Fibroblast of skin of back (primary cell): Measurements from ENCODE around the gene ISYNA1.

Experiments used
- DNase-seq: peaks from one replicate; pipeline ENCODE4 v3.0.0-alpha.2; 2013

The ISYNA1 gene

DNA sequence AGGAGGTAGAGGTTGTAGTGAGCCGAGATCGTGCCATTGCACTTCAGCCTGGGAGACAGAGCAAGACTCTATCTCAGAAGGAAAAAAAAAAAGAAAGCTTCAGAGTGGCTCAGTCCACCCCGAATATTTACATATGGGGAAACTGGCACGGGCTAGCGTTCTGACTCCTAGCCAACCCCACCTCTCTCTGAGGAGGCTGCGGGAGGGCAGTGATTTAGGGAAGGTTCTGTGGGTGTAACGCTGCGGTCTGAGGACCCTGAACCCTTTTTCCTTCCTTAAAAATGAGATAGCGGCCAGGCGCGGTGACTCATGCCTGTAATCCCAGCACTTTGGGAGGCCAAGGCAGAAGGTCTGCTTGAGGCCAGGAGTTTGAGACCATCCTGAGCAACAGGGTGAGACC is 45.5 kb downstream of the ISYNA1 start:
- DNase-seq = no peak

- no peak for DNase-seq
Observed at GRCh38 chr19:18391509-18392075, 46.3 kb downstream of the ISYNA1 start.

GRCh38 chr19:18390065-18390907 is 47.6 kb downstream of the ISYNA1 start:
- no peak for DNase-seq

DNA sequence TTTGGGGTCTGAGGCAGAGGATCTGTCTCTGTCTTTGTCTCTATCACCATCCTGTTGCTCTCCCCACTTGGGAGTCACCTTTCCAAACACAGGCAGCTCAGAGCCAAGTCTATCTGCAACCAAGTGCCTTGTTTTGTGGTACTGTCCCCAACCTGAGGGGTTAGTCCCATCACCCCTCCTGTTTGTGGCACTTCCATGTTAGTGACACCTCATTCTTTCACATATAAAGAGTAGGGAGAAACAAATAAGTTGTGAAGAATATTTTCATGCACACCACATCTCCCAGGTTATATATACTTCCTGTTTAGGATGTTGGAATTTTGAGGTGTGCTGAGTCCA is 48.2 kb downstream of the ISYNA1 start:
- no peak for DNase-seq

DNA sequence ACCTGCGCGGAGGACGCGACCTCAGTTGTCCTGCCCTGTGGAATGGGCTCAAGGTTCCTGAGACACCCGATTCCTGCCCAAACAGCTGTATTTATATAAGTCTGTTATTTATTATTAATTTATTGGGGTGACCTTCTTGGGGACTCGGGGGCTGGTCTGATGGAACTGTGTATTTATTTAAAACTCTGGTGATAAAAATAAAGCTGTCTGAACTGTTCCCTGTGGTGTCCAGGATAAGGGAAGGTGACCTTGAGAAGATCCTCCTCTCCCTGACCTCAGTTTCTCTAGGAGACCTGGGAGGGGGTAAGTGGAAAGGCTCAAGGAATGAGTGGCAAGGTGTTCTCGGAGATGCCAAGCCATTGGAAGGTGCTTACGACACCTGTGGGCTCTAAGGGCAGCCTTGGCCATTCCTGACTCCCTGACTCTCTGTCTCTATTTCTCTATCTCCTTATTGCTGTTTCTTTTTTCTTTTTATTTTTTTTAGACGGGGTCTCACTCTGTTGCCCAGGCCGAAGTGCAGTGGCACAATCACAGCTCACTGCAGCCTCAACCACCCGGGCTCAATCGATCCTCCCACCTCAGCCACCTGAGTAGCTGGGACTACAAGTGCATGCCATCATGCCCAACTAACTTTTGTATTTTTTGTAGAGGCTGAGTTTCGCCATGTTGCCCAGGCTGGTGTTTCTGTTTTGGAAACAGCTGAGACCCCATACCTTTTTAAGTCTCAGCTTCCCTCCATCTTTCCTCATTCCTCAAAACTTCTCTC is 48.8 kb downstream of the ISYNA1 start:
- no peak for DNase-seq

GRCh38 chr19:18388100-18388959 is 49.6 kb downstream of the ISYNA1 start:
- peak; percentile 66 for DNase-seq

GRCh38 chr19:18386543-18387271 is 51.2 kb downstream of the ISYNA1 start:
- peak; percentile 56 for DNase-seq

- peak; percentile 43 for DNase-seq
Observed at GRCh38 chr19:18385675-18386542, 52.0 kb downstream of the ISYNA1 start, which contains the start of gene GDF15. Gene GDF15, plus strand, starts transcription at chr19:18386158. Its CDS starts 32 bp downstream, at chr19:18386190.

GRCh38 chr19:18385359-18385674 is 52.6 kb downstream of the ISYNA1 start:
- no peak for DNase-seq

DNA sequence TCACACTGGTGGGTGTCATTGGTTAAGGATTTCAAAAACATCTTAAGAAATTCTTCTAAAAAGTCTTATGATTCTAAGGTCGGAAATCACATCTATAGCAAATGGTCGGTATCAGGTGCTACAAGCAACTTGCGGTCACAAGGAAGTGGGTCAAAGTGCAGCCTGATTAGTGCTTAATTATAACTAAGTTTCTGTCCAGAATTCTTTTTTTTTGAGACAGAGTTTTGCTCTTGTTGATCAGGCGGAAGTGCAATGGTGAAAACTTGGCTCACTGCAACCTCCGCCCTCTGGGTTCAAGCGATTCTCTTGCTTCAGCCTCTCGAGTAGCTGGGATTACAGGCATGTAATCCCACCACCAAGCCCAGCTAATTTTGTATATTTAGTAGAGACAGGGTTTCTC is 53.2 kb downstream of the ISYNA1 start:
- DNase-seq = no peak
